ENCODE measurements around the gene AQP12A.

- TF ChIP-seq CTCF (IDR thresholded peaks at IDR 0.05) (no peak), EP300 (IDR thresholded peaks at IDR 0.05) (no peak)
These were observed 13.0 kb downstream of the AQP12A start for GRCh38 chr2:240704651-240705050.

Data from stomach (tissue), 4 donors.